SU-DHL-6 (cell line): ENCODE measurements around the gene PCDHA8.

Experiments
- H2AFZ ChIP-seq: fragments of 200-600 bp; sonication (generic); 2 replicates; pipeline ENCODE4 v1.6.1; 2014; ENCODE audit warnings: low read depth, mild to moderate bottlenecking, moderate library complexity, mixed read lengths, antibody characterized with exemption, low read length; ENCODE audit not compliant: severe bottlenecking
- H3F3A ChIP-seq: fragments of 200-600 bp; shearing (Covaris generic); 2 replicates; pipeline ENCODE4 v1.6.0; 2016; ENCODE audit warnings: antibody characterized with exemption, mild to moderate bottlenecking; ENCODE audit not compliant: insufficient read depth
- H3K27ac ChIP-seq: fragments of 200-600 bp; sonication (generic); 2 replicates; pipeline ENCODE4 v1.5.1; 2016; ENCODE audit warnings: low read depth, mild to moderate bottlenecking, low read length, moderate library complexity, mixed read lengths
- H3K27me3 ChIP-seq: fragments of 200-600 bp; sonication (generic), shearing (Covaris generic); 2 replicates; pipeline ENCODE4 v1.6.0; 2014; ENCODE audit warnings: mild to moderate bottlenecking, low read length
- H3K36me3 ChIP-seq: fragments of 200-600 bp; sonication (generic); 2 replicates; pipeline ENCODE4 v1.6.1; 2014; ENCODE audit warnings: mild to moderate bottlenecking, low read length, mixed read lengths
- H3K4me2 ChIP-seq: fragments of 300-600, 200-600 bp; shearing (Covaris generic), sonication (generic); 2 replicates; pipeline ENCODE4 v1.6.0; 2014; ENCODE audit warnings: low read length, low read depth, mild to moderate bottlenecking; ENCODE audit not compliant: poor library complexity, severe bottlenecking
- H3K4me3 ChIP-seq: fragments of 200-600 bp; sonication (generic); 2 replicates; pipeline ENCODE4 v1.5.1; 2014; ENCODE audit warnings: antibody characterized with exemption, low read length, mild to moderate bottlenecking, mixed read lengths; ENCODE audit not compliant: insufficient read depth, poor library complexity, severe bottlenecking
- H3K79me2 ChIP-seq: fragments of 200-600 bp; sonication (generic); 2 replicates; pipeline ENCODE4 v1.6.1; 2014; ENCODE audit warnings: mild to moderate bottlenecking, low read length, moderate library complexity; ENCODE audit not compliant: insufficient read depth
- H3K9ac ChIP-seq: fragments of 200-600 bp; sonication (generic); 2 replicates; pipeline ENCODE4 v1.7.0; 2014; ENCODE audit warnings: mild to moderate bottlenecking, low read length
- H3K9me2 ChIP-seq: fragments of 200-600 bp; sonication (generic); replicated peaks from 2 replicates; pipeline ENCODE4 v1.6.1; 2014; ENCODE audit warnings: low read length; ENCODE audit not compliant: insufficient read depth
- H3K9me3 ChIP-seq: fragments of 200-600 bp; sonication (generic); 2 replicates; pipeline ENCODE4 v1.6.1; 2014; ENCODE audit warnings: low read length, mixed read lengths; ENCODE audit not compliant: insufficient read depth
- H4K20me1 ChIP-seq: fragments of 200-600 bp; sonication (generic); 2 replicates; pipeline ENCODE4 v1.6.1; 2014; ENCODE audit warnings: low read depth, mild to moderate bottlenecking, antibody characterized with exemption, low read length, moderate library complexity, mixed read lengths
- EZH2phosphoT487 ChIP-seq: fragments of 200-600 bp; sonication (generic), shearing (Covaris generic); conservative IDR thresholded peaks from 2 replicates; pipeline ENCODE4 v1.6.1; 2018; ENCODE audit warnings: mild to moderate bottlenecking, antibody characterized with exemption, low read length, moderate library complexity, mixed read lengths
- TF ChIP-seq, protein P1 (sequence below): fragments of 200-600 bp; sonication (generic); IDR thresholded peaks from one replicate; pipeline ENCODE4 v1.5.1; 2017; ENCODE audit warnings: antibody characterized with exemption, mild to moderate bottlenecking, low read length, moderate library complexity; ENCODE audit not compliant: insufficient read depth, poor library complexity, severe bottlenecking

Gene PCDHA8

DNA sequence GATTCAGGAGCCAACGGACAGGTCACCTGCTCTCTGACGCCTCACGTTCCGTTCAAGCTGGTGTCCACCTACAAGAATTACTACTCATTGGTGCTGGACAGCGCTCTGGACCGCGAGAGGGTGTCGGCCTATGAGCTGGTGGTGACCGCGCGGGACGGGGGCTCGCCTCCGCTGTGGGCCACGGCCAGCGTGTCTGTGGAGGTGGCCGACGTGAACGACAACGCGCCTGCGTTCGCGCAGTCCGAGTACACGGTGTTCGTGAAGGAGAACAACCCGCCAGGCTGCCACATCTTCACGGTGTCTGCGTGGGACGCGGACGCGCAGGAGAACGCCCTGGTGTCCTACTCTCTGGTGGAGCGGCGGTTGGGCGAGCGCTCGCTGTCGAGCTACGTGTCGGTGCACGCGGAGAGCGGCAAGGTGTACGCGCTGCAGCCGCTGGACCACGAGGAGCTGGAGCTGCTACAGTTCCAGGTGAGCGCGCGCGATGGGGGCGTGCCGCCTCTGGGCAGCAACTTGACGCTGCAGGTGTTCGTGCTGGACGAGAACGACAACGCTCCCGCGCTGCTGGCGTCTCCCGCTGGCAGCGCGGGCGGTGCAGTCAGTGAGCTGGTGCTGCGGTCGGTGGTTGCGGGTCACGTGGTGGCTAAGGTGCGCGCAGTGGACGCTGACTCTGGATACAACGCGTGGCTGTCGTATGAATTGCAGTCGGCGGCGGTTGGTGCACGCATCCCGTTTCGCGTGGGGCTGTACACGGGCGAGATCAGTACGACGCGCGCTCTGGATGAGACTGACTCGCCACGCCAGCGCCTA is 16.4 kb downstream of the PCDHA8 start:
- no peak overlapping the region for H3K4me3 ChIP-seq
- no peak overlapping the region for H3K9ac ChIP-seq
- no peak overlapping the region for H2AFZ ChIP-seq
- no peak overlapping the region for H3K4me2 ChIP-seq
- no peaks in the 10 kb centered on the region for H3F3A ChIP-seq
- H3K9me3 ChIP-seq: no peaks in the 10 kb centered on the region
- H3K27ac ChIP-seq: no peak overlapping the region
- TF ChIP-seq, protein P1, sequence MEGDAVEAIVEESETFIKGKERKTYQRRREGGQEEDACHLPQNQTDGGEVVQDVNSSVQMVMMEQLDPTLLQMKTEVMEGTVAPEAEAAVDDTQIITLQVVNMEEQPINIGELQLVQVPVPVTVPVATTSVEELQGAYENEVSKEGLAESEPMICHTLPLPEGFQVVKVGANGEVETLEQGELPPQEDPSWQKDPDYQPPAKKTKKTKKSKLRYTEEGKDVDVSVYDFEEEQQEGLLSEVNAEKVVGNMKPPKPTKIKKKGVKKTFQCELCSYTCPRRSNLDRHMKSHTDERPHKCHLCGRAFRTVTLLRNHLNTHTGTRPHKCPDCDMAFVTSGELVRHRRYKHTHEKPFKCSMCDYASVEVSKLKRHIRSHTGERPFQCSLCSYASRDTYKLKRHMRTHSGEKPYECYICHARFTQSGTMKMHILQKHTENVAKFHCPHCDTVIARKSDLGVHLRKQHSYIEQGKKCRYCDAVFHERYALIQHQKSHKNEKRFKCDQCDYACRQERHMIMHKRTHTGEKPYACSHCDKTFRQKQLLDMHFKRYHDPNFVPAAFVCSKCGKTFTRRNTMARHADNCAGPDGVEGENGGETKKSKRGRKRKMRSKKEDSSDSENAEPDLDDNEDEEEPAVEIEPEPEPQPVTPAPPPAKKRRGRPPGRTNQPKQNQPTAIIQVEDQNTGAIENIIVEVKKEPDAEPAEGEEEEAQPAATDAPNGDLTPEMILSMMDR: no peak
- no peak for TF ChIP-seq EZH2phosphoT487
- no peaks in the 10 kb centered on the region for H4K20me1 ChIP-seq
- H3K36me3 ChIP-seq: no peaks in the 10 kb centered on the region
- H3K79me2 ChIP-seq: no peaks in the 10 kb centered on the region
- no peaks in the 10 kb centered on the region for H3K27me3 ChIP-seq
- H3K9me2 ChIP-seq: no peaks in the 10 kb centered on the region

DNA sequence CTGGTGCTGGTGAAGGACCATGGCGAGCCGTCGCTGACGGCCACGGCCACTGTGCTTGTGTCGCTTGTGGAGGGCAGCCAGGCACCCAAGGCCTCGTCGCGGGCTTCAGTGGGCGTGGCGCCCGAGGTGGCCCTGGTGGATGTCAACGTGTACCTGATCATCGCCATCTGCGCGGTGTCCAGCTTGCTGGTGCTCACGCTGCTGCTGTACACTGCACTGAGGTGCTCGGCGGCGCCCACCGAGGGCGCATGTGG is 16.9 kb downstream of the PCDHA8 start:
- H4K20me1 ChIP-seq: no peaks in the 10 kb centered on the region
- no peaks in the 10 kb centered on the region for H3K27me3 ChIP-seq
- H3K9me3 ChIP-seq: no peaks in the 10 kb centered on the region
- H2AFZ ChIP-seq: no peak overlapping the region
- H3K9me2 ChIP-seq: no peaks in the 10 kb centered on the region
- no peak overlapping the region for H3K9ac ChIP-seq
- H3K36me3 ChIP-seq: no peaks in the 10 kb centered on the region
- no peak overlapping the region for H3K4me3 ChIP-seq
- TF ChIP-seq, protein P1: no peak
- TF ChIP-seq EZH2phosphoT487: no peak
- H3F3A ChIP-seq: no peaks in the 10 kb centered on the region
- H3K4me2 ChIP-seq: no peak overlapping the region
- H3K79me2 ChIP-seq: no peaks in the 10 kb centered on the region
- H3K27ac ChIP-seq: no peak overlapping the region

GRCh38 chr5:140862441-140863295 is 21.7 kb downstream of the PCDHA8 start:
- Histone ChIP-seq H3K9me3 (no peaks in the 10 kb centered on the region), H3K9ac (no peak overlapping the region), H3K9me2 (no peaks in the 10 kb centered on the region), H3K4me2 (no peak overlapping the region), H3K36me3 (no peaks in the 10 kb centered on the region), H3F3A (no peaks in the 10 kb centered on the region), H2AFZ (no peak overlapping the region), H3K4me3 (no peak overlapping the region), H4K20me1 (no peaks in the 10 kb centered on the region), H3K27me3 (no peaks in the 10 kb centered on the region), H3K79me2 (no peaks in the 10 kb centered on the region), H3K27ac (no peak overlapping the region)
- no peak for TF ChIP-seq EZH2phosphoT487
- TF ChIP-seq, protein P1: no peak
